Measurements from ENCODE around the gene VEPH1. TPM values are rescaled to one million over a fixed set of nuclear protein-coding genes. Genes with fewer than 3 reads are reported as not detected.

Gene VEPH1
- total RNA-seq, 1 donor from 2014 or later = 139 TPM

- Histone ChIP-seq H3K27ac (no peak overlapping the region), H3K27me3 (no peaks in the 10 kb centered on the region), H3K36me3 (no peaks in the 10 kb centered on the region), H3K4me1 (no peaks in the 10 kb centered on the region), H3K9me3 (no peaks in the 10 kb centered on the region), H3K4me3 (no peak overlapping the region)
- intact Hi-C loops (cut with DNase I) = no loop called here
- ATAC-seq (no peak), DNase-seq (no peak)
- no peak for TF ChIP-seq CTCF (IDR thresholded peaks at IDR 0.05)
Measured at GRCh38 chr3:157529751-157530150, 26.5 kb upstream of the VEPH1 start.

- no peak for ATAC-seq
- DNase-seq = no peak
- TF ChIP-seq CTCF (IDR thresholded peaks at IDR 0.05) = no peak
- Histone ChIP-seq H3K36me3 (no peaks in the 10 kb centered on the region), H3K4me1 (no peaks in the 10 kb centered on the region), H3K27me3 (no peaks in the 10 kb centered on the region), H3K9me3 (no peaks in the 10 kb centered on the region), H3K4me3 (no peak overlapping the region), H3K27ac (no peak overlapping the region)
- intact Hi-C loops (cut with DNase I) = no loop called here
Measured at GRCh38 chr3:157529085-157529484, 25.9 kb upstream of the VEPH1 start.

GRCh38 chr3:157527131-157527881 lies 24.1 kb upstream of the VEPH1 start:
- H3K36me3 ChIP-seq = no peaks in the 10 kb centered on the region
- H3K4me3 ChIP-seq = no peak overlapping the region
- intact Hi-C loops (cut with DNase I) = no loop called here
- no peaks in the 10 kb centered on the region for H3K4me1 ChIP-seq
- no peak for DNase-seq
- no peaks in the 10 kb centered on the region for H3K27me3 ChIP-seq
- no peak for ATAC-seq
- H3K9me3 ChIP-seq = no peaks in the 10 kb centered on the region
- no peak overlapping the region for H3K27ac ChIP-seq
- no peak for TF ChIP-seq CTCF (IDR thresholded peaks at IDR 0.05)

- Histone ChIP-seq H3K36me3 (no peaks in the 10 kb centered on the region), H3K4me3 (no peak overlapping the region), H3K4me1 (no peaks in the 10 kb centered on the region), H3K27me3 (no peaks in the 10 kb centered on the region), H3K9me3 (no peaks in the 10 kb centered on the region), H3K27ac (no peak overlapping the region)
- intact Hi-C loops (cut with DNase I) = no loop called here
- no peak for ATAC-seq
- no peak for TF ChIP-seq CTCF (IDR thresholded peaks at IDR 0.05)
- no peak for DNase-seq
Measured at GRCh38 chr3:157526036-157526435, 22.8 kb upstream of the VEPH1 start.

- no peak overlapping the region for H3K27ac ChIP-seq
- no peak for TF ChIP-seq CTCF (IDR thresholded peaks at IDR 0.05)
- H3K9me3 ChIP-seq = no peaks in the 10 kb centered on the region
- no peak for ATAC-seq
- no peaks in the 10 kb centered on the region for H3K36me3 ChIP-seq
- no peak overlapping the region for H3K4me3 ChIP-seq
- no peaks in the 10 kb centered on the region for H3K4me1 ChIP-seq
- no peaks in the 10 kb centered on the region for H3K27me3 ChIP-seq
- DNase-seq = no peak
- intact Hi-C loops (cut with DNase I) = no loop called here
Measured at GRCh38 chr3:157523814-157524213, 20.6 kb upstream of the VEPH1 start.

GRCh38 chr3:157522648-157523047 lies 19.4 kb upstream of the VEPH1 start:
- intact Hi-C loops (cut with DNase I) = no loop called here
- no peaks in the 10 kb centered on the region for H3K4me1 ChIP-seq
- H3K4me3 ChIP-seq = no peak overlapping the region
- no peak for ATAC-seq
- TF ChIP-seq CTCF (IDR thresholded peaks at IDR 0.05) = no peak
- no peaks in the 10 kb centered on the region for H3K9me3 ChIP-seq
- no peak for DNase-seq
- no peaks in the 10 kb centered on the region for H3K27me3 ChIP-seq
- H3K27ac ChIP-seq = no peak overlapping the region
- H3K36me3 ChIP-seq = no peaks in the 10 kb centered on the region
